Measurements from ENCODE around the gene RTEL1.

Gene RTEL1

GRCh38 chr20:63672666-63673065 is 14.6 kb downstream of the RTEL1 start:
- no peak for DNase-seq

- no peak for DNase-seq
These were observed 15.8 kb downstream of the RTEL1 start for GRCh38 chr20:63673951-63674350.

- no peak for DNase-seq
These were observed 17.7 kb downstream of the RTEL1 start for GRCh38 chr20:63675681-63676368.

- no peak for DNase-seq
These were observed 20.0 kb downstream of the RTEL1 start for GRCh38 chr20:63678071-63678470.

- DNase-seq = no peak
These were observed 20.8 kb downstream of the RTEL1 start for GRCh38 chr20:63678667-63679465.

- no peak for DNase-seq
These were observed 21.7 kb downstream of the RTEL1 start for GRCh38 chr20:63679799-63680305.

- no peak for DNase-seq
These were observed 22.3 kb downstream of the RTEL1 start for GRCh38 chr20:63680427-63680826.

GRCh38 chr20:63680857-63681608 is 22.9 kb downstream of the RTEL1 start:
- DNase-seq = no peak

- no peak for DNase-seq
These were observed 23.6 kb downstream of the RTEL1 start for GRCh38 chr20:63681609-63682142.

GRCh38 chr20:63682384-63683139 is 24.4 kb downstream of the RTEL1 start:
- peak; percentile 86 for DNase-seq

GRCh38 chr20:63685269-63686026 is 27.3 kb downstream of the RTEL1 start:
- no peak for DNase-seq

- no peak for DNase-seq
These were observed 28.0 kb downstream of the RTEL1 start for GRCh38 chr20:63686094-63686491.

GRCh38 chr20:63686492-63687321 is 28.6 kb downstream of the RTEL1 start:
- no peak for DNase-seq

- DNase-seq = no peak
These were observed 29.5 kb downstream of the RTEL1 start for GRCh38 chr20:63687419-63688178.

- no peak for DNase-seq
These were observed 30.3 kb downstream of the RTEL1 start for GRCh38 chr20:63688228-63689045.

GRCh38 chr20:63689046-63690002 is 31.2 kb downstream of the RTEL1 start:
- no peak for DNase-seq

GRCh38 chr20:63690003-63690897 is 32.1 kb downstream of the RTEL1 start:
- no peak for DNase-seq

Data from T1000 (cell line).